CD1c-positive myeloid dendritic cell (primary cell): ENCODE measurements around the gene STON1.
"Not testable (repeated sequence)": the region's sequence is repeated elsewhere in the genome, so short reads cannot be mapped to it uniquely, and the experiment has no call there.

Source experiments
- DNase-seq: peaks from one replicate; pipeline ENCODE4 v3.0.0-alpha.2; 2016; ENCODE audit errors: extremely low spot score

Gene STON1

DNA sequence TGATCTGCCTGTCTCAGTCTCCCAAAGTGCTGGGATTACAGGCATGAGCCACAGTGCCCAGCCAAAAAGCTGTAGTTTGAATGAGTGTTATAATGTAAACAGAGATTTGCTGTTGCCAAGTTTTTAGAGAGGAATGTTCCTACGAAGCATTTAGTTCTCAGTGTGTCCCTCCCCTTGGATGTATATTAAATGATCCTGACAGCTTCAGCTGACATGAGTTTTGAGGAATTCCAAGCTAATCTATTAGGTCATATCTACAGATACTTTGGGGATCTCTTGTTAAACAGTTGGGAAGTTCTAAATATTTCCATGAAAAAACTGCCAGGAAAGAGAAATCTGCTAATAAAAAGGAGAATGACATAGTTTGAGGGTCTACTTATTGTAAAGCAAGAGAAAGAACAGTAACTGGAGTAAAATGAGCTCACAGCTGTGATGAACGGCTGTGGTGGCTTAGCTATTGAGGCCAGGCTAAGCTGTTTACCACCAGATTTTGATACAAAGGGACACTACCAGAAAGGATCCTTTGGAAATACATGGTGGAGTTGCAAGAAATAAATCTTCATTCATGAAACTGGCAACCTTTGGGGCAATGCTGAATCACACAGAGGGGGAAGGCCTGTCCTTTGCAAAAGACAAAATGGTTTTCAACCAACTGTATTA lies 2.6 kb upstream of the STON1 start:
- no peak for DNase-seq

- no peak for DNase-seq
Observed at GRCh38 chr2:48528431-48528830, 1.5 kb upstream of the STON1 start.

- no peak for DNase-seq
Observed at GRCh38 chr2:48529194-48529593, 760 bp upstream of the STON1 start.

GRCh38 chr2:48529676-48530032 lies 300 bp upstream of the STON1 start:
- no peak for DNase-seq

DNA sequence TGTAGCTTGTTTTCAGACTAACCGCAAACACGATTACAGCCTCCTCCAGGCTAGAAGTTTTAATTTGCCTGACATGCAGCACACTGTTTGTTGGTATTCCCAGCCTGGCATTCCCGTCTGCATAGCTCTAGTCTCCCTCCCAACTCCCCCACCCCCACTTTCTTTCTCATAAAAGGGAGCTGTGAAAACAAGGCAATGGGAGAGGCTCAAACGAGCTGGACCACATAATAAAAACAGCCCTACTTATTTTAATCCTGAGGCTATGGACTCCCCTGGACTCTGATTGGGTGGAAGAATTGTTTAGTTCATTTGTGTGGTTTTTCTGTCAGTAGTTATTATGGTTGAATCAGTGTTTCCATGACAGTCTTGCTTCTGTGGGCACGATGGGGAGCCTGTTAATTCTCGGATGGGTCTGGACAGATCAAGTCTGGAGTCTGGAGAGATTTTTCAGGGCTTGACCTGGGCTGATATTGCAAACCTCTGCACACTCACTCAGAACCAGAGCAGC lies 1.2 kb downstream of the STON1 start:
- DNase-seq = no peak

GRCh38 chr2:48532174-48532573 lies 2.2 kb downstream of the STON1 start:
- no peak for DNase-seq

DNA sequence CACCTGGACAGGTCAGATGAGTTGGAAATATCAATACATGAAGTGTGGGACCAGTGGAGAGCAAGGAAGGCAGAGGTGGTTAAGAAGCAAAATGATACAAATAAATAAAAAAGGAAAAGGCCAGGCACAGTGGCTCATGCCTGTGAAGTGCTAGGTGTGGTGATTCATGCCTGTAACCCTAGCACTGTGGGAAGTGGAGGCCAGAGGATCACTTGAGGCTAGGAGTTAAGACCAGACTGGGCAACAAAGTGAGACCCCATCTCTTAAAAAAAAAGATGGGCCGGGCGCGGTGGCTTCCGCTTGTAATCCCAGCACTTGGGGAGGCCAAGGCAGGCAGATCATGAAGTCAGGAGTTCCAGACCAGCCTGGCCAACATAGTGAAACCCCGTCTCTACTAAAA lies 2.9 kb downstream of the STON1 start:
- DNase-seq = no peak

DNA sequence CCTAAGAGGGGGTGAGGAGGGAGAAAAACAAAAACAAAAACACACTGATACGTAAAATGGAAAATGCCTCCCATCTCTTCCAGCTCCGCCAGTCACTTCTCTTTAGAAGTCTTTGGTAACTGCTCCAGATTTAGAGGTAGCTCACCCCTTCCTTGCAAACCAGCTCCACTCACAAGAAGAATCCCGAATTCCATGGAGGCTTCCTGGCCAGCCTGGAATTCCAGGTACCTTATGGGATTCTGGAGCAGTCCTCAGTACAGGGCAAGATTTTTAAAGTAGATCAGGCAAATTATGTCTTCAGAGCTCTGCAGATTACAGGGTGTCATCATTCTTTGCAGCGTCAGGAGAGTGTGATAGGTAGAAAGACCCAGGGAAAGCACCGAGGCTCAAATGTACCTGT lies 4.8 kb downstream of the STON1 start:
- DNase-seq = no peak

GRCh38 chr2:48540237-48540935 lies 10.4 kb downstream of the STON1 start:
- no peak for DNase-seq

GRCh38 chr2:48541666-48542389 lies 11.9 kb downstream of the STON1 start:
- DNase-seq = no peak

DNA sequence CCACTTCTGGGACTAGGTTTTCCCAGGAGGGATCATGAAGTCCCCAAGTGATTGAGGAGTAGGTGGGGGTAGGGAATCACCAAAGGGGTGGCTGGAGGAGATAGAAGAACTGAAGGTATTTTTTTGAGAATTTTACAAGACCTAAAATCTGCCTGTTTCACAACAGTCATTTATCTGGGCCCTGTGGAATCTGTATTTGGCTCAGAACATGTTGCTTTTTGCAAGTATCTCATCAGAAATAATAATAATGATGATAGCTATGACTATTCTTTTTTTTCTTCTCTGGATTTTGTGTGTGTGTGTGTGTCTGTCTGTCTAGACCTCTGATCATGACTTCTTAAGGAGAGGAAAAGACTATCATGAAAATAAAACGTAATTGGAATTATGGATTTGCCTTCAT lies 13.9 kb downstream of the STON1 start:
- DNase-seq = no peak

GRCh38 chr2:48545244-48545643 lies 15.3 kb downstream of the STON1 start:
- DNase-seq = no peak

DNA sequence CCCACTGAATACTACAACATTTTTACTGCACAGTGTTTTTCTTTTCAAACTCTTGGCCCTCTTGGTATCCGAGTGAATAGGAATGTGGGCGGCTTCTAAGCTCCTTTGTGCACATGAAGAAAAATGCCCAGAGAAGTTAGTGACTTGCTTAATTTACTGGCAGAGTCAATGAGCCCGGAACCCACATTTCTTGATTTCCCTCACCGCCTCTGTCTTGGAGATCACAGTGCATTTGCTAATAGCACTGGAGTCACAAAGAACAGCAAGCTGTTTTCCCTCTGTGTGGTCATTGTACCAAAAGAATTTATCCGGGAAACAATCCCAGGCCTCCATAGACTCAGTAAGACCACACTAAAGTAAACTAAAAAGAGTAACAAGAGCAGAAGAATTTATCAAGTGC lies 18.9 kb downstream of the STON1 start:
- no peak for DNase-seq

- DNase-seq = no peak
Observed at GRCh38 chr2:48549972-48550371, 20.0 kb downstream of the STON1 start.

GRCh38 chr2:48551548-48551947 lies 21.6 kb downstream of the STON1 start:
- no peak for DNase-seq

DNA sequence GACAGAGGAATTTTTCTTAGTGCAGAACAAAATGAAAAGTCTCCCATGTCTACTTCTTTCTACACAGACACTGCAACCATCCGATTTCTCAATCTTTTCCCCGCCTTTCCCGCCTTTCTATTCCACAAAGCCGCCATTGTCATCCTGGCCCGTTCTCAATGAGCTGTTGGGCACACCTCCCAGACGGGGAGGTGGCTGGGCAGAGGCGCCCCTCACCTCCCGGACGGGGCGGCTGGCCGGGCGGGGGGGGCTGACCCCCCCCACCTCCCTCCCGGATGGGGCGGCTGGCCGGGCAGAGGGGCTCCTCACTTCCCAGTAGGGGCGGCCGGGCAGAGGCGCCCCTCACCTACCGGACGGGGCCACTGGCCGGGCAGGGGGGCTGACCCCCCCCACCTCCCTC lies 25.1 kb downstream of the STON1 start:
- not testable (repeated sequence) for DNase-seq

DNA sequence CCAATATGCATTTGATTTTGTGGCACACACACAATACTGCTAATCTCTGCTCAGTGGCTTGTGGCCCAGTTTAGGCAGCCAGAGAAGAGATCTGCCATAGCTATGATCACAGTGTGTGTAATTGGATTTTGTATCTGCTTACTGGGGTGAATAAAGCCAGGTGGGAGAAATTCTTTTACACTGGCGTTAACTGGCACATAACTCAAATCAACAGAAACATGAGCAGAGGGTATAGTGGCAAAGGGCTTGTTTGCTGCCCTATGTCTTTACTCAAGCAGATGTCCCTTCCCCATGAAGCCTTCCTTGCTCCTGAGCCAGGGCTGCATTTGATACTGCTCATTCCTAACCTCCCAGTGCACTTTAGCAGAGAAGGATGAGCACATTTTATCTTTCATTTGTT lies 28.5 kb downstream of the STON1 start:
- no peak for DNase-seq

- DNase-seq = no peak
Observed at GRCh38 chr2:48560546-48561209, 30.7 kb downstream of the STON1 start.

- DNase-seq = no peak
Observed at GRCh38 chr2:48562281-48562680, 32.3 kb downstream of the STON1 start.

DNA sequence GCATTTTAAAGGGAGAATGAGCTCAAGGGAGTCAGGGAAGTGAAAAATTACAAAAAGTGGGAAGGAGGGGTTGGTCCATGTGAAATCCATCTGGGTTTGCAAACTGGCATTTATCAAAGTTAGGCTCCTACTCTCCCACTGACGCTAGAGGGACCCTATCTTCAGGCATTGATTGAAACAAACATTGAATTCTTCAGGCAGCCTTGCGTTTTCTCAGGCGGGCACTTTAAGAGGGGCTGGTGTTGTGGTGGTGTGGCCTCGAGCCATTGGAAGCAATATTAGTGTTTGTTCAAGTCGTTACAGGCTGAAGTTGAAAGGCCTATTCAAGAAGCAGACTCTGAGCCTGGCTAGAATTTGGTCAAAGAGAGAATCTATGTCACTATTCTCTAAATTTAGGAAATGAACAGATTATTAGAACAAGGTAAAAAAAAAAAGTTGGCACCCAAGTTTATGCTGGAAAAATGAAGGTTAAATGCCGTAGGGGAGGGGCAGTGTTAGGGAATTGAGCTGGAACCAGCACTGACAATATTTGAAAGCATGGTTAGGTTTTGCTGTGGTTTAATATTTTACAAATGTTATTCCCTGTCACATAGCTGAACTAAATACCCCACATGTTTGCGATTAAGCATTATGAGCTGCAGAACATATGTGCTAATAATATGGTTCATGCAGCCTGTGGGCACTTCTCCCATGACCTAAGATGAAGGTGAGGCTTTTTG lies 36.8 kb downstream of the STON1 start:
- no peak for DNase-seq

GRCh38 chr2:48567671-48568070 lies 37.7 kb downstream of the STON1 start:
- DNase-seq = no peak

- DNase-seq = no peak
Observed at GRCh38 chr2:48568547-48568946, 38.6 kb downstream of the STON1 start.
